ENCODE measurements around the gene UBE2Q2. TPM values are rescaled to one million over a fixed set of nuclear protein-coding genes. Genes with fewer than 3 reads are reported as not detected.

The UBE2Q2 gene
- polyA plus RNA-seq, 1 of the 3 experiments (the other 2 are of a cell fraction): 14.5 TPM

GRCh38 chr15:75843678-75844581 lies 683 bp downstream of the UBE2Q2 start:
- H3K4me1 ChIP-seq (ENCODE audit: control insufficient read depth in 1 of 2, insufficient read depth in 2 of 2, low read depth in 1 of 2, low read length in 1 of 2): peaks cover 11 to 21% of the 10 kb centered on the region in 2 experiments; a peak in 3 of 4 replicates
- peak overlapping the region; percentile 75 to 95 for H3K4me3 ChIP-seq (ENCODE audit: low read depth in 2 of 2, low read length in 1 of 2)
- peaks cover 48% of the 10 kb centered on the region for H3K79me2 ChIP-seq (ENCODE audit: insufficient read depth)
- H3K36me3 ChIP-seq (replicated peaks in 1 of 2; ENCODE audit: control insufficient read depth in 1 of 2, insufficient read depth in 2 of 2, low read length in 1 of 2): peaks cover 0 to 11% of the 10 kb centered on the region in 2 experiments
- H3F3A ChIP-seq (replicated peaks; ENCODE audit: insufficient read depth): peaks cover 29% of the 10 kb centered on the region
- peak overlapping the region; percentile 69 to 93 for H3K27ac ChIP-seq (ENCODE audit: low read depth in 2 of 2, low read length in 1 of 2)
- ChIA-PET POLR2A (interaction anchor here (0.7 to 1.7 kb wide), 5 partner anchors 12 to 149 kb away, joined by 3 to 6 read pairs (median 4); no protein-coding TSS in a partner anchor), CTCF (interaction anchor here (1.3 kb wide), 1 partner anchor 25 kb away, joined by 4 read pairs; no protein-coding TSS in a partner anchor)
- no peaks in the 10 kb centered on the region for H3K9me2 ChIP-seq
- peak overlapping the region; percentile 99 for H3K9ac ChIP-seq
- WGBS (ENCODE audit: low lambda C conversion rate): under 1% methylated on average over 25 of the region's 77 CpGs
- DNase-seq: peak; percentile 88
- H3K27me3 ChIP-seq (ENCODE audit: insufficient read depth): no peaks in the 10 kb centered on the region
- peaks cover 44% of the 10 kb centered on the region for H4K20me1 ChIP-seq (ENCODE audit: insufficient read depth)
- TF ChIP-seq FOSL2 (IDR thresholded peaks at IDR 0.05; ENCODE audit: borderline replicate concordance, low read depth): no peak
- TF ChIP-seq MXI1 (IDR thresholded peaks at IDR 0.05; ENCODE audit: low read depth, low read length): peak; percentile 34; the same call in 1 of the 2 replicates
- TF ChIP-seq RAD21 (IDR thresholded peaks at IDR 0.05; ENCODE audit: low read length): no peak
- no peak; the same call in 1 of the 2 replicates for TF ChIP-seq SIN3A (IDR thresholded peaks at IDR 0.05; ENCODE audit: borderline replicate concordance, low read depth, low read length)
- peak; percentile 45 for TF ChIP-seq POLR2AphosphoS5 (IDR thresholded peaks at IDR 0.05; ENCODE audit: low read depth, low read length)
- TF ChIP-seq NRF1 (IDR thresholded peaks at IDR 0.05; ENCODE audit: low read depth, low read length): no peak
- TF ChIP-seq MEF2A (IDR thresholded peaks at IDR 0.05; ENCODE audit: borderline replicate concordance, low read depth): no peak
- no peak for TF ChIP-seq RFX5 (IDR thresholded peaks at IDR 0.05; ENCODE audit: low read length)
- no peak for TF ChIP-seq EZH2phosphoT487 (IDR thresholded peaks at IDR 0.05; ENCODE audit: borderline replicate concordance, low read depth)
- TF ChIP-seq RXRA (IDR thresholded peaks at IDR 0.05; ENCODE audit: borderline replicate concordance, low read depth): no peak
- no peak for TF ChIP-seq ZBTB33 (IDR thresholded peaks at IDR 0.05; ENCODE audit: borderline replicate concordance, low read depth)
- TF ChIP-seq FOXM1 (IDR thresholded peaks at IDR 0.05; ENCODE audit: low read depth): no peak
- TF ChIP-seq RCOR1 (IDR thresholded peaks at IDR 0.05; ENCODE audit: low read length): no peak
- TF ChIP-seq CTCF (IDR thresholded peaks at IDR 0.05): no peak
- TF ChIP-seq TAF1 (IDR thresholded peaks at IDR 0.05; ENCODE audit: borderline replicate concordance, low read depth, low read length): no peak; the same call in none of the 2 replicates
- no peak for TF ChIP-seq IRF3 (IDR thresholded peaks at IDR 0.05; ENCODE audit: low read depth, low read length)
- TF ChIP-seq TEAD4 (IDR thresholded peaks at IDR 0.05; ENCODE audit: borderline replicate concordance, insufficient read depth): peak; percentile 24; the same call in 1 of the 2 replicates
- TF ChIP-seq GABPA (IDR thresholded peaks at IDR 0.05; ENCODE audit: low read depth): no peak
- TF ChIP-seq USF1 (IDR thresholded peaks at IDR 0.05; ENCODE audit: borderline replicate concordance, low read depth): no peak
- TF ChIP-seq YY1 (IDR thresholded peaks at IDR 0.05; ENCODE audit: low read depth): 0 out of 2 replicates have a peak, but pooled peaks have one; percentile 9
- TF ChIP-seq ELF1 (IDR thresholded peaks at IDR 0.05): no peak
- TF ChIP-seq MAX (IDR thresholded peaks at IDR 0.05; ENCODE audit: low read depth): peak; percentile 33
- no peak for TF ChIP-seq PBX3 (IDR thresholded peaks at IDR 0.05)
- H3K9me3 ChIP-seq: no peaks in the 10 kb centered on the region
- H2AFZ ChIP-seq (ENCODE audit: low read depth): peak overlapping the region; percentile 57
- peak overlapping the region; percentile 73 for H3K4me2 ChIP-seq
